ENCODE results near the gene TXNDC5. TPM values are rescaled to one million over a fixed set of nuclear protein-coding genes. Genes with fewer than 3 reads are reported as not detected.

The TXNDC5 gene
- total and polyA plus RNA-seq, 9 of the 15 experiments (the other 6 are each of a cell fraction or from before 2014, with no cell fraction given) = 33.9 to 156 (median 137) TPM

DNA sequence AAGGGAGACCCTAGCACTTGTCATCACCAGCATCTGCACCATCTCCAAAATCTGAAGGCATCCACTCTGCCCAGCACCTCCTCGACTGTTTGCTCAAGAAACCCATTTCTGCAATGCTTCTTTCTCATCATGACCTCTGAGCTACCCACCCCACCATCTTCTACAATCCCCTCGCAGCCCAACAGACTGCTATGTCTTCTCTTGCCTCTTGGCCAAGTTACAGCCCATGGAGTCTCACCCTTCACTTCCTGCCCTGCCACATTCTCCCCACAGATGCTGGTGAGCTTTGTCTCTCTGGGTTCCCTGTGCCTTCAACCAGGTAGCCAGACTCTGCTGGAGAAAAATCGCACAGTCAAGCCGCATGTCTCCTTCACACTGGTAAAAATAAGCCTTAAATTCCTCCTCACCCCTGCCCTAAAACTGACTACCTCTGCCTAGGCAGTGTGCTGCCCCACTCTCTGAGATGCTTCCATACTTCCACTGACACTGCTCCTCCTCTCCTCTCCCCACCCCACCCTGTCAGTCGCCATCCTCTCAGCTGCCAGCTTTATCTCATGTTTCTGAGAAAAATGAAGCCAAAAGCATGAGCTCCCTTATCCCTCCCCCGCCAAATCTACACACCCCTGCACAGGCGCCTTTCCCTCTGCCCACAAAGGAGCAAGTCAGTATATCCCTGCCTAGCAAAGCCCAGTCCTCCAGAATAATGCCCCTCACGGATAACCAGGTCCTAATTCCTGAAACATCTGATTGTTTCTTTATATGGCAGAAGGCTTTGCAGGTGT is 2.3 kb upstream of the TXNDC5 start (continued):
- TF ChIP-seq, protein P1, sequence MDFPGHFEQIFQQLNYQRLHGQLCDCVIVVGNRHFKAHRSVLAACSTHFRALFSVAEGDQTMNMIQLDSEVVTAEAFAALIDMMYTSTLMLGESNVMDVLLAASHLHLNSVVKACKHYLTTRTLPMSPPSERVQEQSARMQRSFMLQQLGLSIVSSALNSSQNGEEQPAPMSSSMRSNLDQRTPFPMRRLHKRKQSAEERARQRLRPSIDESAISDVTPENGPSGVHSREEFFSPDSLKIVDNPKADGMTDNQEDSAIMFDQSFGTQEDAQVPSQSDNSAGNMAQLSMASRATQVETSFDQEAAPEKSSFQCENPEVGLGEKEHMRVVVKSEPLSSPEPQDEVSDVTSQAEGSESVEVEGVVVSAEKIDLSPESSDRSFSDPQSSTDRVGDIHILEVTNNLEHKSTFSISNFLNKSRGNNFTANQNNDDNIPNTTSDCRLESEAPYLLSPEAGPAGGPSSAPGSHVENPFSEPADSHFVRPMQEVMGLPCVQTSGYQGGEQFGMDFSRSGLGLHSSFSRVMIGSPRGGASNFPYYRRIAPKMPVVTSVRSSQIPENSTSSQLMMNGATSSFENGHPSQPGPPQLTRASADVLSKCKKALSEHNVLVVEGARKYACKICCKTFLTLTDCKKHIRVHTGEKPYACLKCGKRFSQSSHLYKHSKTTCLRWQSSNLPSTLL (IDR thresholded peaks at IDR 0.05) = 0 out of 2 replicates have a peak, but pooled peaks have one; percentile 22
- TF ChIP-seq L3MBTL2 (IDR thresholded peaks at IDR 0.05) = 0 out of 2 replicates have a peak, but pooled peaks have one; percentile 40
- TF ChIP-seq CCAR2 (IDR thresholded peaks at IDR 0.05; ENCODE audit: low read depth, low read length) = no peak
- TF ChIP-seq REST (IDR thresholded peaks at IDR 0.05; ENCODE audit: borderline replicate concordance) = no peak
- no peak for TF ChIP-seq REST (CRISPR knock-in tag; IDR thresholded peaks at IDR 0.05; ENCODE audit: low read depth)
- TF ChIP-seq ARID4B (CRISPR knock-in tag; IDR thresholded peaks at IDR 0.05) = no peak
- TF ChIP-seq, protein P2, sequence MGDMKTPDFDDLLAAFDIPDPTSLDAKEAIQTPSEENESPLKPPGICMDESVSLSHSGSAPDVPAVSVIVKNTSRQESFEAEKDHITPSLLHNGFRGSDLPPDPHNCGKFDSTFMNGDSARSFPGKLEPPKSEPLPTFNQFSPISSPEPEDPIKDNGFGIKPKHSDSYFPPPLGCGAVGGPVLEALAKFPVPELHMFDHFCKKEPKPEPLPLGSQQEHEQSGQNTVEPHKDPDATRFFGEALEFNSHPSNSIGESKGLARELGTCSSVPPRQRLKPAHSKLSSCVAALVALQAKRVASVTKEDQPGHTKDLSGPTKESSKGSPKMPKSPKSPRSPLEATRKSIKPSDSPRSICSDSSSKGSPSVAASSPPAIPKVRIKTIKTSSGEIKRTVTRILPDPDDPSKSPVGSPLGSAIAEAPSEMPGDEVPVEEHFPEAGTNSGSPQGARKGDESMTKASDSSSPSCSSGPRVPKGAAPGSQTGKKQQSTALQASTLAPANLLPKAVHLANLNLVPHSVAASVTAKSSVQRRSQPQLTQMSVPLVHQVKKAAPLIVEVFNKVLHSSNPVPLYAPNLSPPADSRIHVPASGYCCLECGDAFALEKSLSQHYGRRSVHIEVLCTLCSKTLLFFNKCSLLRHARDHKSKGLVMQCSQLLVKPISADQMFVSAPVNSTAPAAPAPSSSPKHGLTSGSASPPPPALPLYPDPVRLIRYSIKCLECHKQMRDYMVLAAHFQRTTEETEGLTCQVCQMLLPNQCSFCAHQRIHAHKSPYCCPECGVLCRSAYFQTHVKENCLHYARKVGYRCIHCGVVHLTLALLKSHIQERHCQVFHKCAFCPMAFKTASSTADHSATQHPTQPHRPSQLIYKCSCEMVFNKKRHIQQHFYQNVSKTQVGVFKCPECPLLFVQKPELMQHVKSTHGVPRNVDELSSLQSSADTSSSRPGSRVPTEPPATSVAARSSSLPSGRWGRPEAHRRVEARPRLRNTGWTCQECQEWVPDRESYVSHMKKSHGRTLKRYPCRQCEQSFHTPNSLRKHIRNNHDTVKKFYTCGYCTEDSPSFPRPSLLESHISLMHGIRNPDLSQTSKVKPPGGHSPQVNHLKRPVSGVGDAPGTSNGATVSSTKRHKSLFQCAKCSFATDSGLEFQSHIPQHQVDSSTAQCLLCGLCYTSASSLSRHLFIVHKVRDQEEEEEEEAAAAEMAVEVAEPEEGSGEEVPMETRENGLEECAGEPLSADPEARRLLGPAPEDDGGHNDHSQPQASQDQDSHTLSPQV (IDR thresholded peaks at IDR 0.05) = no peak
